Activated CD8-positive, alpha-beta memory T cell treated with anti-CD3 and anti-CD28 coated beads, Interleukin-2, amount 50 U/mL, for 48 hours (primary cell): ENCODE measurements around the gene SBK2.
"Not testable (repeated sequence)": the region's sequence is repeated elsewhere in the genome, so short reads cannot be mapped to it uniquely, and the experiment has no call there.

Source experiments
- DNase-seq: peaks from one replicate; pipeline ENCODE4 v3.0.0-alpha.2; 2020

The SBK2 gene, protein sequence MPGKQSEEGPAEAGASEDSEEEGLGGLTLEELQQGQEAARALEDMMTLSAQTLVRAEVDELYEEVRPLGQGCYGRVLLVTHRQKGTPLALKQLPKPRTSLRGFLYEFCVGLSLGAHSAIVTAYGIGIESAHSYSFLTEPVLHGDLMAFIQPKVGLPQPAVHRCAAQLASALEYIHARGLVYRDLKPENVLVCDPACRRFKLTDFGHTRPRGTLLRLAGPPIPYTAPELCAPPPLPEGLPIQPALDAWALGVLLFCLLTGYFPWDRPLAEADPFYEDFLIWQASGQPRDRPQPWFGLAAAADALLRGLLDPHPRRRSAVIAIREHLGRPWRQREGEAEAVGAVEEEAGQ

GRCh38 chr19:55536951-55537740 lies at the start of gene SBK2:
Gene SBK2, minus strand, starts transcription at chr19:55537133. Its CDS starts 839 bp downstream, at chr19:55536294.
- DNase-seq: no peak

DNA sequence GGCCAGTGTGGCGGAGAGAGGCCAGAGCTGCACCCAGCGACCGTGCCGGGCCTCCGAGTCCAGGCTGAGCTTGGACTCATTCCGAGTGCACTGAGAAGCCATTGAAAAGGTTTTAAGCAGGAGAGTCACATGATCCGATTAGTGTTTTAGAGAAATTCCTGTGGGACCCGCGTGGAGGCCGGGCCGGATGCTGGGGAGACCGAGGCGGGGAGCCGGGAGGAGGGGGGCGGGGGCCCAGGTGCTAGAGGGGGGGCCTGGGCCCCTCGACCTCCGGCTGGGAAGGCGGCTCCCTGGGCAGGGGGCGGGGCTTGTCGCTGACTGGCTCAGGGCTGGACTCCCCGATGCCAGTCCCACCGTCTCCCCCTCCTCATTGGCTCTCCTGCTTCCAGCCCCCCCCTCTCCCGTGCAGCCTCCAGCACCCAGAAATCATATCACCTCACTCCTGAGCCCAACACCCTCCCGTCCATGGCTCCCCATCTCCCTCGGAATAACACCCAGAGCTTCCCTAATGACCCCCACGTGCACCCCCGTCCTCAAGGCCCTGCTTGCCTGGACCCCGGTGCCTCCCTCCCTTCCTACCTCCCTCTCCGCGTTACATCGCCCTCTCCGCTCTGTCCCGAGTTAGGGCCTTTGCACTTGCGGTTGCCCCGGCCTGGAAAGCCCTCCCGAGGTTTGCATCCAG lies 48.9 kb upstream of the SBK2 start:
- peak; percentile 72 for DNase-seq

- DNase-seq: no peak
These were observed 47.9 kb upstream of the SBK2 start for GRCh38 chr19:55584871-55585270.

GRCh38 chr19:55583897-55584296 lies 47.0 kb upstream of the SBK2 start:
- DNase-seq: not testable (repeated sequence)

DNA sequence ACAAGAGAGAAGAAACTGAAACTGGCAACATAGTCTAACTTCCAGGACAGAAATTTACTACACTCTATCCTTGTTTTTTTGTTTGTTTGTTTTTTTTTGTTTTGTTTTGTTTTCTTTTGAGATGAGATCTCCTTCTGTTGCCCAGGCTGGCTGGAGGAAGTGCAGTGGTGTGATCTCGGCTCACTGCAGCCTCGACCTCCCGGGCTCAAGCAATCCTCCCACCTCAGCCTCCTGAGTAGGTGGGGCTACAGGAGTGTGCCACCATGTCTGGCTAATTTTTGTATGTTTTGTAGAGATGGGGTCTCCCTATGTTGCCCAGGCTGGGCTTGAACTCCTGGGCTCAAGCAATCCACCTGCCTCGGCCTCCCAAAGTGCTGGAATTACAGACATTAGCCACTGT lies 45.4 kb upstream of the SBK2 start:
- not testable (repeated sequence) for DNase-seq

DNA sequence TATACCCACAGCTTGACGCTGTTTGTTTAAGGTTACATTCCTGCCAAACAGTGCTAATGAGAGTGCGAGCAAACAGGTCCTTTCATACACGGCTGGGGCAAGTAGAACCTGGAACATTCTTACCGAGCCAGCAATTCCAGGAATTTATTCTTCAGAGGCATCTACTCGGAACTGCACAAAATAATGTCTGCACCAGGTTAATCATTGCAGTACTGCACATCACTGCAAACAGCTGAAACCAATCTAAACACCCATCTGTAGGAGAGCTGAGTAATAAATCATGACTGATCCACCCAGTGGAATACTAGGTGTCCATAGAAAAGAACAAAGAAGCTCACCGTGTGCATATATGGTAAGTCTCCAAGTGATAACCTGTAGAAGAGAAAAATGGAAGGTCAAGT lies 44.9 kb upstream of the SBK2 start:
- no peak for DNase-seq

- DNase-seq: no peak
These were observed 44.4 kb upstream of the SBK2 start for GRCh38 chr19:55581145-55581822.

GRCh38 chr19:55580628-55581144 lies 43.8 kb upstream of the SBK2 start, which contains the start of gene ZNF579:
Gene ZNF579, minus strand, starts transcription at chr19:55580848. Its CDS starts 1,209 bp downstream, at chr19:55579639.
- peak; percentile 89 for DNase-seq

- no peak for DNase-seq
These were observed 43.1 kb upstream of the SBK2 start for GRCh38 chr19:55579766-55580621.

DNA sequence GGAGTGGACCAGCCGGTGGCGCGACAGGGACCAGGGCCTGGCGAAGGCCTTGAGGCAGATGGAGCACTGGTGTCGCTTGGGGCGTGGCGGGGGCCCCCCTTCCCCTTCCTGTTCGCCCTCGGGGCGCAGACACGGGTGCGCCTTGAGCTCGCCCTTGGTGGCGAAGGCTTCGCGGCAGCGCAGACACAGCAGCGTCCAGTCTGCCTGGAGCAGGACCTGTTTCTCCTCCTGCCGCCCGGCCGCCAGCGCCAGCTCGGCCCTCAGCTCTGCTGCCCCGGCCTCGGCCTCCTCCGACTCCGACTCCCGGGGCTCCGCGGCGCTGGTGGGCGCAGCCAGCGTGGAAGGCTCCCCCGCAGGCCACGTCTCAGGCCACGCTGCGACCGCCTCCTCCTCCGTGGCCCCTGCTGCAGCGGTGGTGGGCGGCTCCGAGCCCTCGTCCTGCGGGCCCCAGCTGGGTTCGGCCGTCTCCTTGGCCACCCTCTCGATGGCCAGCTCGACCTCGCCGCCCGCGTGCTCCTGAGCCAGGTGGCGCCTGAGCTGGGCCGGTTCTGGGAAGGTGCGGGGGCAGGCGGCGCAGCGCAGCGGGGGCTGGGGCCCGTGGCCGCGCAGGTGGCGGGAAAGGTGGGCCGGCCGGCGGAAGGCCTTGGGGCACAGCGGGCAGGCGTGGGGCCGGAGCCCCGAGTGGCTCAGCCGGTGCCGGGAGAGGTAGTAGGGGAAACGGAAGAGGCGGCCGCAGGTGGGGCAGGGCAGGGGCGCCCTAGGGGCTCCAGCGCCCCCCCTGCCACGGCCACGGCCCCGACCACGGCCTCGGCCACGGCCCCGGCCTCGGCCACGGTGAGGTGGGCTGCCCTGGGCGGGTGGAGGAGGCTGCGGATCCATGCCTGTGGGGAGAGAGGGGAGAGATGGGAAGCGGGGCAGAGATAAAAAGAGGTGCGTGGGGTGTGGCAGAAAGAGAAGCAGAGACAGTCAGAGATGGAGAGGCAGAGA lies 42.1 kb upstream of the SBK2 start:
- no peak for DNase-seq

- no peak for DNase-seq
These were observed 41.3 kb upstream of the SBK2 start for GRCh38 chr19:55578031-55578760.

DNA sequence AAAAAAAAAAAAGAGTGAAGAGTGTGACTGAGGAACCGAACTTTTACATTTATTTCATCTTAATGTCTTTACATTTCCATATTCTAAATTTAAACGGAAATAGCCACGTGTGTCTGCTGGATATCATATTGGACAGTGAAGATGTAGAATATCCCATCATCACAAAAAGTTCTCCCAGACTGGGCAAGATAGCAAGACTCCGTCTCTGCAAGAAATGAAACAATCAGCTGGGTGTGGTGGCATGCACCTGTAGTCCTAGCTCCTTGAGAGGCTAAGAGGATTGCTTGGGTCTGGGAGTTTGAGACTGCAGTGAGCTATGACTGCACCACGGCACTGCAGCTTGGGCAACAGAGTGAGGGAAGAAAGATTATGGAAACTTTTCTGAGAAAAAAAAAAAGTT lies 39.8 kb upstream of the SBK2 start:
- no peak for DNase-seq

DNA sequence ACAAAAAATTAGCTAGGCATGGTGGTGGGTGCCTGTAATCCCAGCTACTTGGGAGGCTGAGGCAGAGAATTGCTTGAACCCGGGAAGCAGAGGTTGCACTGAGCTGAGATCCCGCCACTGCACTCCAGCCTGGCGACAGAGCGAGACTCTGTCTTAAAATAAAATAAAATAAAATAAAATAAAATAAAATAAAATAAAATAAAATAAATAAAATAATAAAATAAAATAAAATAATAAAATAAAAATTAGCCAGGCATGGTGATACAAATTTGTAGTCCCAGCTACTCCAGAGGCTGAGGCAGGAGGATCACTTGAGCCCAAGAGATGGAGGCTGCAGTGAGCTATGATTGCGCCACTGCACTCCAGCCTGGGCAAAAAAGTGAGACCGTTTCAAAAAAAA lies 37.0 kb upstream of the SBK2 start:
- DNase-seq: not testable (repeated sequence)

- not testable (repeated sequence) for DNase-seq
These were observed 32.5 kb upstream of the SBK2 start for GRCh38 chr19:55569477-55569876.

GRCh38 chr19:55567708-55568328 lies 30.9 kb upstream of the SBK2 start:
- DNase-seq: no peak

GRCh38 chr19:55566823-55567222 lies 29.9 kb upstream of the SBK2 start:
- no peak for DNase-seq

DNA sequence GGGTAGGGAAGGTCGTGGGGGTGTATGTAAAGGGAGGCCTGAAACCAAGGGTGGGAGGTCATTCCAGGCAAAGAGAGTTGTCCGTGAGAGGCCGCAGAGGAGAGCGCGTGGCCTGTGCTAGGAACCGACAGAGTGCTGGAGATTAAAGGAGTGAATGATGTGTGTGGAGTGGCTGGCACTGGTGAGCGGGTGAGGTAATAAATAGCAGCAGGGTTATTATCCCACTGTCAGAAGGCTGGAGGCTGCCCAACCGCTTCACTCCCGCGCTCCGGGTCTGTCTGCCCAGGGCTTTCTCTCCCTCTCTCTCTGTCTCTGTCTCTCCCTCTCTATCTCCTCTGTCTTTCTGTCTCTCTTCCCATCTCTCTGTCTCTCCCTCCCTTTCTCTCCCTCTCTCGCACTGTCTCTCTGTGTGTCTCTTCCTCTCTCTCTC lies 26.3 kb upstream of the SBK2 start:
- no peak for DNase-seq

DNA sequence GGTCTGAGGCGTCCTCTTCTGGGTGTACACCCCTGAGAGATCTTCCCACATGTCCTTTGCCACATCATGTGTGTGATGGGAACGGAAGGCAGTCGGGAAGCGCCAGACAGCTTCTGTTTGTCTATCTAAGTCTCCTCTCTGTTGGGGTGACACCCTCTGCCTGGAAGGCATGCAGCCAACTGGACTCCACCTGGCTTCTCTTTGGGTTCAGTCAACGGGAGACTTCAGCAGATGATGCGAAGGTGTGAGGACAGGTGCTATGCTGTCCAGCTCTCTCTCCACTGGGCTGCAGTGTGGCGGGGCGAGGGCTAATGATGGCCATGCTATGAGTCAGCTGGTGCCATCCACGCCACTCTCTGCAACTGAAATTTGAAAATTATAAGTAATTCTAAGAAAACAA lies 22.8 kb upstream of the SBK2 start:
- no peak for DNase-seq

GRCh38 chr19:55554741-55555152 lies 17.8 kb upstream of the SBK2 start:
- no peak for DNase-seq
